ENCODE data around the gene ZBTB40. TPM values are rescaled to one million over a fixed set of nuclear protein-coding genes. Genes with fewer than 3 reads are reported as not detected.

The ZBTB40 gene
- total RNA-seq, 1 experiment from 2014 or later, result 16.3 TPM

GRCh38 chr1:22518379-22518778 lies 66.7 kb downstream of the ZBTB40 start:
- no peak overlapping the region for H3K4ac ChIP-seq (ENCODE audit: low read depth, low read length)
- H3K27me3 Mint-ChIP-seq (ENCODE audit: low read depth), result no peaks in the 10 kb centered on the region
- H3K23ac ChIP-seq (ENCODE audit: insufficient read length, low read depth, low read length), result no peak overlapping the region
- no peak for TF ChIP-seq CTCF (conservative IDR thresholded peaks at IDR 0.05)
- H3K56ac ChIP-seq (ENCODE audit: insufficient read length, low read depth, low read length), result no peak overlapping the region
- no peak overlapping the region for H3K27ac ChIP-seq (ENCODE audit: insufficient read length, low read depth, low read length)
- no peak overlapping the region for H2BK5ac ChIP-seq (ENCODE audit: insufficient read length, low read length)
- H4K91ac ChIP-seq (ENCODE audit: insufficient read length, low read depth, low read length), result no peak overlapping the region
- no CpG with 5 or more reads among the region's 3 CpGs for WGBS (ENCODE audit: extremely low coverage, insufficient read length, low lambda C conversion rate)
- H3K4me3 Mint-ChIP-seq, result no peak overlapping the region
- H3T11ph ChIP-seq (ENCODE audit: low read length), result no peak overlapping the region
- no peaks in the 10 kb centered on the region for H3K79me1 ChIP-seq (ENCODE audit: insufficient read depth, low read depth, low read length, poor library complexity, severe bottlenecking)
- no peak overlapping the region for H2BK12ac ChIP-seq (ENCODE audit: insufficient read length, low read depth, low read length)
- H3K9ac ChIP-seq (ENCODE audit: extremely low read depth, insufficient read length, low read length), result no peak overlapping the region
- H3K4me1 ChIP-seq (ENCODE audit: insufficient read depth, low read length), result no peaks in the 10 kb centered on the region
- H2BK120ac ChIP-seq (ENCODE audit: low read depth, low read length, poor library complexity, severe bottlenecking), result no peak overlapping the region
- peaks cover 17 to 84% (median 35%) of the 10 kb centered on the region in 3 experiments; a peak in 6 of 7 replicates for H3K36me3 Mint-ChIP-seq (ENCODE audit: insufficient read depth in 1 of 3, low read depth in 3 of 3)
- H3K9me3 ChIP-seq (ENCODE audit: control insufficient read depth, low read depth, low read length), result no peaks in the 10 kb centered on the region
- H2BK20ac ChIP-seq (ENCODE audit: low read depth, low read length, poor library complexity, severe bottlenecking), result no peak overlapping the region
- no peaks in the 10 kb centered on the region for H3K79me2 ChIP-seq (ENCODE audit: insufficient read depth, low read length)
- no peaks in the 10 kb centered on the region for H3K4me1 Mint-ChIP-seq
- H3K18ac ChIP-seq (ENCODE audit: insufficient read length, low read depth, low read length), result no peak overlapping the region
- H3K27ac Mint-ChIP-seq, result no peak overlapping the region
- H4K5ac ChIP-seq (ENCODE audit: insufficient read length, low read depth, low read length), result no peak overlapping the region
- no peaks in the 10 kb centered on the region for H3K27me3 ChIP-seq (ENCODE audit: insufficient read depth, low read length)
- H4K20me1 ChIP-seq (ENCODE audit: control insufficient read depth, insufficient read depth, insufficient read length), result no peaks in the 10 kb centered on the region
- H3K14ac ChIP-seq (ENCODE audit: insufficient read depth, low read length), result no peak overlapping the region
- H3K9me3 Mint-ChIP-seq, result no peaks in the 10 kb centered on the region
- no peak overlapping the region for H2AFZ ChIP-seq (ENCODE audit: low read length)
- H2AK5ac ChIP-seq (ENCODE audit: insufficient read length, low read length), result no peak overlapping the region
- no peak overlapping the region for H3K4me2 ChIP-seq (ENCODE audit: insufficient read depth, insufficient read length, low read length)
- no peak for DNase-seq
- H3K23me2 ChIP-seq (ENCODE audit: insufficient read length, low read depth, low read length, poor library complexity, severe bottlenecking), result no peaks in the 10 kb centered on the region
- no peak overlapping the region for H4K8ac ChIP-seq (replicated peaks; ENCODE audit: insufficient read length, low read depth, low read length)
- no peak overlapping the region for H2BK15ac ChIP-seq (ENCODE audit: low read depth, low read length)
